Activated naive CD4-positive, alpha-beta T cell treated with anti-CD3 and anti-CD28 coated beads, Interleukin-2, amount 50 U/mL, for 24 hours (primary cell): ENCODE results near the gene CNN3.
A peak's percentile ranks its signal among the peaks of the same experiment; 100 is the strongest.

Experiments
- H3K27ac Mint-ChIP-seq: one replicate; pipeline ENCODE4 v1.8.0; 2021; ENCODE audit warnings: mild to moderate bottlenecking, mixed read lengths
- H3K27me3 Mint-ChIP-seq: one replicate; pipeline ENCODE4 v1.8.0; 2021; ENCODE audit warnings: mixed read lengths
- H3K36me3 Mint-ChIP-seq: one replicate; pipeline ENCODE4 v1.8.0; 2021; ENCODE audit warnings: mixed read lengths
- H3K4me1 Mint-ChIP-seq: one replicate; pipeline ENCODE4 v1.8.0; 2021; ENCODE audit warnings: mixed read lengths
- H3K4me3 Mint-ChIP-seq: one replicate; pipeline ENCODE4 v1.8.0; 2021; ENCODE audit warnings: mild to moderate bottlenecking, mixed read lengths
- H3K9me3 Mint-ChIP-seq: one replicate; pipeline ENCODE4 v1.8.0; 2021; ENCODE audit warnings: mixed read lengths

The CNN3 gene

GRCh38 chr1:94888201-94888600, 38.7 kb downstream of the CNN3 start:
- H3K4me3 Mint-ChIP-seq = no peak overlapping the region
- no peaks in the 10 kb centered on the region for H3K27me3 Mint-ChIP-seq
- peaks cover 10% of the 10 kb centered on the region for H3K4me1 Mint-ChIP-seq
- H3K9me3 Mint-ChIP-seq = no peaks in the 10 kb centered on the region
- peaks cover 1% of the 10 kb centered on the region for H3K36me3 Mint-ChIP-seq
- no peak overlapping the region for H3K27ac Mint-ChIP-seq

- H3K4me3 Mint-ChIP-seq = no peak overlapping the region
- H3K9me3 Mint-ChIP-seq = no peaks in the 10 kb centered on the region
- H3K4me1 Mint-ChIP-seq = peaks cover 15% of the 10 kb centered on the region
- no peaks in the 10 kb centered on the region for H3K27me3 Mint-ChIP-seq
- peaks cover 1% of the 10 kb centered on the region for H3K36me3 Mint-ChIP-seq
- H3K27ac Mint-ChIP-seq = no peak overlapping the region
These were observed 39.2 kb downstream of the CNN3 start for GRCh38 chr1:94887603-94888171.

- H3K27me3 Mint-ChIP-seq = no peaks in the 10 kb centered on the region
- H3K27ac Mint-ChIP-seq = no peak overlapping the region
- peaks cover 1% of the 10 kb centered on the region for H3K36me3 Mint-ChIP-seq
- H3K4me1 Mint-ChIP-seq = peaks cover 16% of the 10 kb centered on the region
- H3K4me3 Mint-ChIP-seq = no peak overlapping the region
- no peaks in the 10 kb centered on the region for H3K9me3 Mint-ChIP-seq
These were observed 39.8 kb downstream of the CNN3 start for GRCh38 chr1:94887106-94887505.

GRCh38 chr1:94886361-94886760, 40.5 kb downstream of the CNN3 start:
- Mint-ChIP-seq H3K27ac (no peak overlapping the region), H3K4me3 (no peak overlapping the region), H3K4me1 (peaks cover 16% of the 10 kb centered on the region), H3K36me3 (peaks cover 1% of the 10 kb centered on the region), H3K27me3 (no peaks in the 10 kb centered on the region), H3K9me3 (no peaks in the 10 kb centered on the region)

GRCh38 chr1:94884507-94884906, 42.4 kb downstream of the CNN3 start:
- Mint-ChIP-seq H3K36me3 (no peaks in the 10 kb centered on the region), H3K4me1 (peaks cover 16% of the 10 kb centered on the region), H3K9me3 (no peaks in the 10 kb centered on the region), H3K4me3 (no peak overlapping the region), H3K27ac (no peak overlapping the region), H3K27me3 (no peaks in the 10 kb centered on the region)

GRCh38 chr1:94884106-94884505, 42.8 kb downstream of the CNN3 start:
- Mint-ChIP-seq H3K9me3 (no peaks in the 10 kb centered on the region), H3K27me3 (no peaks in the 10 kb centered on the region), H3K36me3 (no peaks in the 10 kb centered on the region), H3K4me3 (no peak overlapping the region), H3K4me1 (peaks cover 16% of the 10 kb centered on the region), H3K27ac (no peak overlapping the region)

GRCh38 chr1:94883691-94884090, 43.2 kb downstream of the CNN3 start:
- H3K9me3 Mint-ChIP-seq = no peaks in the 10 kb centered on the region
- H3K36me3 Mint-ChIP-seq = no peaks in the 10 kb centered on the region
- no peaks in the 10 kb centered on the region for H3K27me3 Mint-ChIP-seq
- peak overlapping the region; percentile 62 for H3K4me3 Mint-ChIP-seq
- H3K4me1 Mint-ChIP-seq = peaks cover 16% of the 10 kb centered on the region
- H3K27ac Mint-ChIP-seq = peak overlapping the region; percentile 69

- Mint-ChIP-seq H3K36me3 (no peaks in the 10 kb centered on the region), H3K27ac (no peak overlapping the region), H3K9me3 (no peaks in the 10 kb centered on the region), H3K4me3 (no peak overlapping the region), H3K27me3 (no peaks in the 10 kb centered on the region), H3K4me1 (peaks cover 21% of the 10 kb centered on the region)
These were observed 48.6 kb downstream of the CNN3 start for GRCh38 chr1:94878329-94878728.

GRCh38 chr1:94876362-94876761, 50.5 kb downstream of the CNN3 start:
- no peak overlapping the region for H3K4me3 Mint-ChIP-seq
- peaks cover 13% of the 10 kb centered on the region for H3K4me1 Mint-ChIP-seq
- no peaks in the 10 kb centered on the region for H3K36me3 Mint-ChIP-seq
- no peak overlapping the region for H3K27ac Mint-ChIP-seq
- no peaks in the 10 kb centered on the region for H3K9me3 Mint-ChIP-seq
- H3K27me3 Mint-ChIP-seq = no peaks in the 10 kb centered on the region

- Mint-ChIP-seq H3K27ac (no peak overlapping the region), H3K4me1 (peaks cover 13% of the 10 kb centered on the region), H3K4me3 (no peak overlapping the region), H3K36me3 (no peaks in the 10 kb centered on the region), H3K27me3 (no peaks in the 10 kb centered on the region), H3K9me3 (no peaks in the 10 kb centered on the region)
These were observed 51.1 kb downstream of the CNN3 start for GRCh38 chr1:94875794-94876193.

GRCh38 chr1:94874423-94874822, 52.5 kb downstream of the CNN3 start:
- no peaks in the 10 kb centered on the region for H3K27me3 Mint-ChIP-seq
- H3K4me3 Mint-ChIP-seq = no peak overlapping the region
- H3K36me3 Mint-ChIP-seq = no peaks in the 10 kb centered on the region
- peaks cover 13% of the 10 kb centered on the region for H3K4me1 Mint-ChIP-seq
- no peaks in the 10 kb centered on the region for H3K9me3 Mint-ChIP-seq
- H3K27ac Mint-ChIP-seq = no peak overlapping the region

- no peak overlapping the region for H3K27ac Mint-ChIP-seq
- no peak overlapping the region for H3K4me3 Mint-ChIP-seq
These were observed 53.2 kb downstream of the CNN3 start for GRCh38 chr1:94873520-94874351.

GRCh38 chr1:94872771-94873495, 54.0 kb downstream of the CNN3 start:
- H3K4me1 Mint-ChIP-seq = peaks cover 13% of the 10 kb centered on the region
- H3K4me3 Mint-ChIP-seq = no peak overlapping the region
- no peaks in the 10 kb centered on the region for H3K27me3 Mint-ChIP-seq
- no peaks in the 10 kb centered on the region for H3K9me3 Mint-ChIP-seq
- H3K36me3 Mint-ChIP-seq = no peaks in the 10 kb centered on the region
- no peak overlapping the region for H3K27ac Mint-ChIP-seq

More at GRCh38 chr1:94873520-94874351, 53.2 kb downstream of the CNN3 start:
- no peaks in the 10 kb centered on the region for H3K27me3 Mint-ChIP-seq
- H3K9me3 Mint-ChIP-seq = no peaks in the 10 kb centered on the region
- H3K36me3 Mint-ChIP-seq = no peaks in the 10 kb centered on the region
- peaks cover 13% of the 10 kb centered on the region for H3K4me1 Mint-ChIP-seq

- Mint-ChIP-seq H3K9me3 (no peaks in the 10 kb centered on the region), H3K4me3 (no peak overlapping the region), H3K27me3 (no peaks in the 10 kb centered on the region), H3K27ac (no peak overlapping the region), H3K4me1 (peaks cover 13% of the 10 kb centered on the region), H3K36me3 (no peaks in the 10 kb centered on the region)
These were observed 55.9 kb downstream of the CNN3 start for GRCh38 chr1:94871031-94871430.

GRCh38 chr1:94866164-94866807, 60.6 kb downstream of the CNN3 start:
- Mint-ChIP-seq H3K9me3 (no peaks in the 10 kb centered on the region), H3K4me3 (no peak overlapping the region), H3K27ac (no peak overlapping the region), H3K27me3 (no peaks in the 10 kb centered on the region), H3K4me1 (no peaks in the 10 kb centered on the region), H3K36me3 (no peaks in the 10 kb centered on the region)

- Mint-ChIP-seq H3K36me3 (no peaks in the 10 kb centered on the region), H3K27ac (no peak overlapping the region), H3K4me3 (no peak overlapping the region), H3K4me1 (no peaks in the 10 kb centered on the region), H3K27me3 (no peaks in the 10 kb centered on the region), H3K9me3 (no peaks in the 10 kb centered on the region)
These were observed 61.5 kb downstream of the CNN3 start for GRCh38 chr1:94865360-94865759.
